ENCODE data around the gene NKAIN2. TPM values are rescaled to one million over a fixed set of nuclear protein-coding genes. Genes with fewer than 3 reads are reported as not detected.

The NKAIN2 gene
- total RNA-seq, 1 donor from 2014 or later = 0.56 TPM

- no peak for DNase-seq
- no peaks in the 10 kb centered on the region for H3K4me1 Mint-ChIP-seq (ENCODE audit: low read depth, unreplicated experiment)
- H3K4me3 Mint-ChIP-seq (ENCODE audit: unreplicated experiment) = no peak overlapping the region
- H3K9me3 Mint-ChIP-seq (ENCODE audit: unreplicated experiment) = no peaks in the 10 kb centered on the region
- no peaks in the 10 kb centered on the region for H3K27me3 Mint-ChIP-seq (ENCODE audit: unreplicated experiment)
- TF ChIP-seq CTCF (IDR thresholded peaks at IDR 0.05; ENCODE audit: partially characterized antibody, unreplicated experiment) = no peak
- H3K27ac Mint-ChIP-seq (ENCODE audit: unreplicated experiment) = no peak overlapping the region
- no peaks in the 10 kb centered on the region for H3K36me3 Mint-ChIP-seq (ENCODE audit: unreplicated experiment)
Observed at GRCh38 chr6:124867121-124867520, 1063.5 kb downstream of the NKAIN2 start.

DNA sequence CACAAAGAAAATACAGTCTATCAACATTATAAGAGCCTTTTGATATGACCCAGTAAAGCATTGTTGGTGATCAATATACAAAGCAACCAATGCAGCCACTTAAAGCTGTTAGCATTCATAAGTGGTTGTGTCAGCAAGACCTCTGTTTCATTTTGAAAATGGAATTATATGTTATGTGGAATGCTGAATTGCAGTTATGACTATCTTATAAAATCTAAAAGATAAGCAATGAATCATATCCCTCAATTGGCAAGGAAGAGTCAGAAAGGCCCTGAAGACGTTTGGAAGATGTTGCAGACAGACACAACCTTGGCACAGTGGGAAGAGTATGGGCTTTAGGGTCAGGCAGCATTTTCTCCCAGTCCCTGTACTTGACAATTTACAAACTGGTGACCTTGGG lies 1064.8 kb downstream of the NKAIN2 start:
- Mint-ChIP-seq H3K4me3 (ENCODE audit: unreplicated experiment) (no peak overlapping the region), H3K9me3 (ENCODE audit: unreplicated experiment) (no peaks in the 10 kb centered on the region)

GRCh38 chr6:124869416-124869815 lies 1065.8 kb downstream of the NKAIN2 start:
- H3K36me3 Mint-ChIP-seq (ENCODE audit: unreplicated experiment) = no peaks in the 10 kb centered on the region
- H3K9me3 Mint-ChIP-seq (ENCODE audit: unreplicated experiment) = no peaks in the 10 kb centered on the region
- no peak for DNase-seq
- H3K4me1 Mint-ChIP-seq (ENCODE audit: low read depth, unreplicated experiment) = no peaks in the 10 kb centered on the region
- no peak overlapping the region for H3K27ac Mint-ChIP-seq (ENCODE audit: unreplicated experiment)
- H3K27me3 Mint-ChIP-seq (ENCODE audit: unreplicated experiment) = no peaks in the 10 kb centered on the region
- no peak overlapping the region for H3K4me3 Mint-ChIP-seq (ENCODE audit: unreplicated experiment)
- TF ChIP-seq CTCF (IDR thresholded peaks at IDR 0.05; ENCODE audit: partially characterized antibody, unreplicated experiment) = no peak

More for the DNA sequence above, 1064.8 kb downstream of the NKAIN2 start:
- Mint-ChIP-seq H3K36me3 (ENCODE audit: unreplicated experiment) (no peaks in the 10 kb centered on the region), H3K4me1 (ENCODE audit: low read depth, unreplicated experiment) (no peaks in the 10 kb centered on the region), H3K27ac (ENCODE audit: unreplicated experiment) (no peak overlapping the region), H3K27me3 (ENCODE audit: unreplicated experiment) (no peaks in the 10 kb centered on the region)
- no peak for TF ChIP-seq CTCF (IDR thresholded peaks at IDR 0.05; ENCODE audit: partially characterized antibody, unreplicated experiment)
- no peak for DNase-seq

DNA sequence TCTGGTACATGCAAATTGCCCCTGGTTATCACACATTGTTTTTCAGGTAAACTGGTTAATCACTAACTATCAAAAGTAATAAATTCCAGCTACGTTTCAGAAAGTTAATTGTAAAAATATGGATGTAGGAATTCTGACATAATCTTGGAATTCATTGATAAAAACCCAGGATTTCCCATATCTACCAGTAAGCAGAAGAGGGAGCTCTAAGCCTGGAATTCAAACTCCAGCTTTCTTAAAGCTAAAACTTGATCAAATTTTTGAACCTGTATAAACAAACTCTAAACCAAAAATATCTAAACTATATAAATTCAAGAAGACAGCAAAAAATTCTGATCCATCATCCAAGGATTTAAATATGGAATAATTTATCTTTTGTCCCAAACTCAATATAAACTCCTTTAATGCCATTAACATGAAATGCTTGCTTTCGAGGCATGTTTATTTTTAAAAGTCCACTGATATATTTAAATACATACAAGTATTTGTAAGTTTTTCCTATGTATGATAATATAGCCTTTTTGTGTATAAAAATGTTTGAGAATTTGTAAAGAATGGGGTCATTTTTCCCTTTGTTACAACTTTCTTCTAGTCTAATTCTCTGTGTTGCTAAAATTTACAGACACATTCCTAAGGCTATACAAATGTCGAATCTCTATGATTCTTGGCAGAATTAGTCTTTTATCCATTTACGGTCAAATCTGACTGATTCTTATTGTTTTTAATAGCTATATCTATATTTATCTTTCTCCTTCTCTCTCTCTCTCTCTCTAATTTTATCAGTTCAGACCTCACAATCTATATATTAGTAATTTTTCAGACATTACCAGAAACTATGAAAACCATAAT lies 1067.2 kb downstream of the NKAIN2 start:
- no peak overlapping the region for H3K4me3 Mint-ChIP-seq (ENCODE audit: unreplicated experiment)
- H3K36me3 Mint-ChIP-seq (ENCODE audit: unreplicated experiment) = no peaks in the 10 kb centered on the region
- H3K27me3 Mint-ChIP-seq (ENCODE audit: unreplicated experiment) = no peaks in the 10 kb centered on the region
- no peak for DNase-seq
- no peaks in the 10 kb centered on the region for H3K4me1 Mint-ChIP-seq (ENCODE audit: low read depth, unreplicated experiment)
- peak; percentile 50 for TF ChIP-seq CTCF (IDR thresholded peaks at IDR 0.05; ENCODE audit: partially characterized antibody, unreplicated experiment)
- no peaks in the 10 kb centered on the region for H3K9me3 Mint-ChIP-seq (ENCODE audit: unreplicated experiment)
- no peak overlapping the region for H3K27ac Mint-ChIP-seq (ENCODE audit: unreplicated experiment)

DNA sequence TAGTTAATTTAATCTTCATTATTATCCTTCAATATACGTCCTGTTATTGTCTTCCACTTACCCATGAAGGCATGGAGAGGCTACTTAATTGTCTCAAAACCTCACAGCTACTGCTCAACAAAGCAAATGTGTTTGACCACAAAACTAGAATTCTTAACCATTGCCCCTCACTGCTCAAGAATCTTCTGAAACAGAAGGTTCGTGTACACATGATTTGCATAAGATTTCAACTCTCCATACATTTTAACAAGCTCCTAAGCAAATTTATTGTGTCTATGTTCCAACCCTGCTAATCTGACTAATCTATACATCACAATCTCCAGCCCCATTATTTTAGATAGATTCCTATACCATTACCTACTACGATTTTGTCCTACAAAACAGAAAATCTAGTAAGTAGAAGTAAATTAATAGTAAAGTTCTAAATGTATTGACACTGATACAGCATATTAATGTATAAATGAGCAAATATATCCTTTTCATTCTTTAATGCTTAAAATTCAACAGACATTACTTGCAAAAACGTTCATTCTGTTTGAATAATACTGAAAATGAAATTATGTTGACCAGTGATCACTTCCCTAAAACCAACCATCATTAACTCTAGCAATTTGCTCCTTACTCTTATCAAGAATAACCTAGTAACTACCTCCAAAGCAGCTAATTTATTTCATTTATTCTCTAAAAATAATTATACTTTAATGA lies 1068.8 kb downstream of the NKAIN2 start:
- H3K4me1 Mint-ChIP-seq (ENCODE audit: low read depth, unreplicated experiment) = no peaks in the 10 kb centered on the region
- no peaks in the 10 kb centered on the region for H3K36me3 Mint-ChIP-seq (ENCODE audit: unreplicated experiment)
- no peaks in the 10 kb centered on the region for H3K9me3 Mint-ChIP-seq (ENCODE audit: unreplicated experiment)
- TF ChIP-seq CTCF (IDR thresholded peaks at IDR 0.05; ENCODE audit: partially characterized antibody, unreplicated experiment) = no peak
- no peak overlapping the region for H3K27ac Mint-ChIP-seq (ENCODE audit: unreplicated experiment)
- H3K4me3 Mint-ChIP-seq (ENCODE audit: unreplicated experiment) = no peak overlapping the region
- no peak for DNase-seq
- no peaks in the 10 kb centered on the region for H3K27me3 Mint-ChIP-seq (ENCODE audit: unreplicated experiment)

All from glutamatergic neuron (in vitro differentiated cells).